Activated CD4-positive, CD25-positive, alpha-beta regulatory T cell treated with anti-CD3 and anti-CD28 coated beads, Interleukin-2, amount 50 U/mL, for 72 hours (primary cell): Measurements from ENCODE around the gene CDC42.
"Not testable (repeated sequence)": the region's sequence is repeated elsewhere in the genome, so short reads cannot be mapped to it uniquely, and the experiment has no call there.

Experiments used
- DNase-seq: peaks from one replicate; pipeline ENCODE4 v3.0.0; 2021

CDC42 gene

GRCh38 chr1:22052115-22053016 is at the start of gene CDC42:
Gene CDC42, plus strand, starts transcription at chr1:22052709. Its CDS starts 25,770 bp downstream, at chr1:22078479.
- peak; percentile 98 for DNase-seq

GRCh38 chr1:22002875-22003274 is 49.6 kb upstream of the CDC42 start:
- DNase-seq = not testable (repeated sequence)

GRCh38 chr1:22003959-22004358 is 48.5 kb upstream of the CDC42 start:
- not testable (repeated sequence) for DNase-seq

GRCh38 chr1:22005261-22006149 is 47.0 kb upstream of the CDC42 start:
- DNase-seq = peak; percentile 43

- not testable (repeated sequence) for DNase-seq
These were observed 45.8 kb upstream of the CDC42 start for GRCh38 chr1:22006736-22007135.

DNA sequence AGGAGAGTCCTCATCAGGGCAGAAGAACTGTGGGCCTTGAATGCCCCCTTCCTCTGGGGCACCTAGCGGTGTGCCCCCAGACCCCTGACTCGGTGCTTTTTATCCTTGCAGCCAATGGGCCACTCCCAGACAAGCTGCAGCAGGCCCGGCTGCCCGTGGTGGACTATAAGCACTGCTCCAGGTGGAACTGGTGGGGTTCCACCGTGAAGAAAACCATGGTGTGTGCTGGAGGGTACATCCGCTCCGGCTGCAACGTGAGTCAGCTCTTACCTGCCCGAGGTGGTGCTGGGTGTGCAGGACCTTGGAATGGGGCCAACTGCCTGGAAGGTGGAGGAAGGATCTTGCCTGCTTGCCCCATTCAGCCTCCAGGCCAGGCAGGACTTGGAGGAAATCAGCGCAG is 45.2 kb upstream of the CDC42 start:
- not testable (repeated sequence) for DNase-seq

GRCh38 chr1:22009566-22009965 is 42.9 kb upstream of the CDC42 start:
- not testable (repeated sequence) for DNase-seq

GRCh38 chr1:22012752-22013151 is 39.8 kb upstream of the CDC42 start:
- DNase-seq = not testable (repeated sequence)

DNA sequence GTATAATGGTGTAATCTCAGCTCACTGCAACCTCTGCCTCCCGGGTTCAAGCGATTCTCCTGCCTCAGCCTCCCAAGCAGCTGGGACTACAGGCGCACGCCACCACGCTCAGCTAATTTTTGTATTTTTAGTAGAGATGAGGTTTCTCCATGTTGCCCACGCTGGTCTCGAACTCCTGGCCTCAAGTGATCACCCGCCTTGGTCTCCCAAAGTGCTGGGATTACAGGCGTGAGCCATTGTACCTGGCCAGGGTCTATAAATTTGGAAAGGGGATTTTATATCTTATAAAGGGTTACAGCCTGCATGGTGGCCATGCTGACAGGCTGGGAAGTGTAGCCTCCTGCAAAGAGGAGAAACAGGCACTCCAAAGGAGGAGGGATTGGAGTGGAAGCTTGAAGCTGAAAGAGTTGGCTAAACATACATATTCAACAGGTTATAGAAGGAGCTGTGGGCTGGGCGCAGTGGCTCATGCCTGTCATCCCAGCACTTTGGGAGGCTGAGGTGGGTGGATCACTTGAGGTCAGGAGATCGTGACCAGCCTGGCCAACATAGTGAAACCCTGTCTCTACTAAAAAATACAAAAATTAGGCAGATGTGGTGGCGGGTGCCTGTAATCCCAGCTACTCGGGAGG is 37.8 kb upstream of the CDC42 start:
- not testable (repeated sequence) for DNase-seq

DNA sequence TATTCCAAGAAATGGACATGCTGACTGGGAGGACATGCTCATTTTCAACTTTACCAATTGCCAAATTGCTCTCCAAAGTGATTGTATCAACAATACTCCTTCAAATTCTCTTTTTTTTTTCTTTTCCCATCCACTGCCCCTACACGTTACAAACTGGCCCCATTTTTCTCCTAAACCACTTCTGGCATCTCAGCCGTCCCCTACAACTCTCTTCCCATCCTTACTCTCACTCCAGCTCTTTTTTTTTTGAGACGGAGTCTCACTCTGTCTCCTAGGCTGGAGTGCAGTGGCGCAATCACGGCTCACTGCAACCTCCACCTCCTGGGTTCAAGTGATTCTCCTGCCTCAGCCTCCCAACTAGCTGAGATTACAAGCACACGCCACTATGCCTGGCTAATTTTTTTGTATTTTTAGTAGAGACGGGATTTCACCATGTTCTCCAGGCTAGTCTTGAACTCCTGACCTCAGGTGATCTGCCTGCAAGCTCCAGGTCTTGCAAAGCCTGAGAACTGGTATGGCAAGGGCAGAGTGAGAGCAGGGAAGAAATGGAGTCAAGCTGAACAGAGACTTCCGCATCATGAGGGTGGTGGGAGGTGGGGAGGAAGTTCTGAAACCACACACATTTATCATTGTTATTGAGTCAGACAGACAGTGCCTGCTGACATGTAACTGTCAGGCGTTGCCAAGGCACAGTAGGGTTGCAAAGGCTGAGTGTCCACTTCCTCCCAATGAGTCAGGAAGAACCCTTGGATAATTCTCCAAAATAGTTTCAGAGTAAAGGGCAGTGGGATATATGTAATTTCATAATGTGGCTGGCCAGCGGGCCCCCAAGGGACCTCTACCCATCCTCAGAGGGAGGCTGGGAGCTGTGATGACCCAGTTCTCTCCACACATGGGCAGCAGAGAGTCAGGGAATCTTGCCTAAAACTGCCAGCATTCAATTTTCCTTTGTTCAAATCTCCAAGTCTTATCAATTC is 33.6 kb upstream of the CDC42 start:
- peak; percentile 47 for DNase-seq

- no peak for DNase-seq
These were observed 31.4 kb upstream of the CDC42 start for GRCh38 chr1:22021061-22021460.

GRCh38 chr1:22024485-22025367 is 27.8 kb upstream of the CDC42 start:
- DNase-seq = peak; percentile 66

GRCh38 chr1:22025368-22026155 is 26.9 kb upstream of the CDC42 start:
- peak; percentile 83 for DNase-seq

GRCh38 chr1:22026924-22027289 is 25.6 kb upstream of the CDC42 start:
- no peak for DNase-seq

GRCh38 chr1:22030057-22030456 is 22.5 kb upstream of the CDC42 start:
- DNase-seq = no peak

- no peak for DNase-seq
These were observed 22.0 kb upstream of the CDC42 start for GRCh38 chr1:22030473-22030872.

DNA sequence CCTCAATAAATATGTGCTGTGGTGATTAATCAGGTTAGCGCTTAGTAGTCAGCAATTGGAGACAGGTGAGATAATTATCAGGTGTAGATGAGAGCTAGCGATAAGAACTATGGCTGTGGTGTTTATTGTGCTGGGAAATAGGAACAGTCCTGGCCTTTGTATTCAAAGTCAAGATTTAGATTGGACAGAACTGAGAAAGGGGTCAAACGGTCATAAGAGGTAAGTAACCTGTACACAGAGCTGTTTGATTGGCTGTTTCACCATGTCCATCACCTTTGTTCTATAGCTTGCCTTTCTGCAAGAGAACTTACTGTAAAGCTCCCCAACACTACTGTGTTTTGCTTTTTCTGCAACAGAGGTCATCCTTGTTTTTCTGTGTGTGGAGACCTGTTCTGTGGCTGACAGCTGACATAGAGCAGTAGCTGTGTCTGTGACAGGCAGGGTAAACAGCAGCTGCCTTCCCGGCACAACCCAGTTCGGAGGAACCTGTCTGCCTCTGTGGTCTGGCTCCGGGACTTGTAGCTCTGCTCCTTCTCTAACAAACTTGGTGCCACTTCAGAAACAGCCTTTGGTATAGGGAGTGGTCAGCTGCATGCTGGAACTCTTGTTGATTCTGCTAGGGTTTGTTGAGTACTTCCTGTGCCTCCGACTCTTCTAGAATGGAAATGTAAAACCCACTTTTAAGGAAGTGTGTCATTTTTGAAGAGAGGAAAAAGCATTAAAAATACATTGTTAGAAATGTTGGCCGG is 21.1 kb upstream of the CDC42 start:
- no peak for DNase-seq

- not testable (repeated sequence) for DNase-seq
These were observed 17.7 kb upstream of the CDC42 start for GRCh38 chr1:22034834-22035233.

GRCh38 chr1:22037520-22037919 is 15.0 kb upstream of the CDC42 start:
- DNase-seq = no peak
